ENCODE measurements around the gene ZNF582.

The ZNF582 gene

DNA sequence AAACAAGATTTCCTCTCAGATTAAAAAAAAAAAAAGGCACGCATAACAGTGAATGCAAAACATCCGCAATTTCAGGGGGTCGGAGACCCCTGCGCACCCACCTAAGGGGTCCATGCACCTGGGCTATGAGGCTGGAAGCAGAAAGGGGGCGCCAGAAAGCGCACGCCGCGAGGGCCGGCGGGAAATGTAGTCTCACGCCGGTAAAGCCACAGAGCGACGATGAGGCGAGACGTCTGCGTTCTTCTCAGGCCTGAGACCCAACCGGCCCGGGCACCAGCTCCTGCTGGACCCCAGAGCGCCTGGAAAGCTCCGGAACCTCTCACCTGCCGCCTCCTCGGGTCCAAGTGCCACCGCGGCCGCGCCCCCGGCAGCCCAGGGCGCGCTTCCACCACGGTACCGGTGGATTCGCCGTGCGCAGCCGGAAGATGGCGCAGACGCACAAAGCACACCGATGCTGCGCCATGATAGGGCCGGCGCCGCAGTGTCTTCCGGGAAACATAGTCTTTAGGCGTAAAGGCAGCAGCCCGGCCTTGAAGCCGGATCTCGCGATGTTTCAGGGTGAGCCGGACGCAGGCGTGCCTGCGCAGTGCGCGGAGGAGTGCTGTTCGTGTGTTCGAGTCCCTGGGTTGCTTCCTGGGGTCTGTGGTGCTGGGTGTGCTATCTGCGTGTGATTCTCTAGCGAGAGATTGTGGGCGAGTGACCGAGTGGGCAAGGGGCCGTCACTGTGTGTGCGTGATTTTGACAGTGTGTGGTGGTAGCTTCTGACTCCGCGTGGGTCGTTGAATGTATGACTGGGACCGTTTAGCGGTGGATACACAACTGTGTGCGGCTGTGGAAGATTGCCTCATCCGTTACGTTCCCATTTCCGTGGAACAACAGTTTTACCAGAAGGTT lies at the start of gene ZNF582:
ZNF582 (minus strand) TSS at position 416 of the 894 bp plus-strand sequence. CDS start 1,782 bp downstream, outside the sequence.
- DNase-seq, result peak; percentile 89 to 99 (median 94)
- intact Hi-C loops (cut with DNase I), result loop anchor here (1.0 to 10.0 kb wide), 6 partner anchors 10 to 201 kb away; partner anchors contain the start of genes ZFP28, ZNF667, ZNF71 and ZSCAN5A

DNA sequence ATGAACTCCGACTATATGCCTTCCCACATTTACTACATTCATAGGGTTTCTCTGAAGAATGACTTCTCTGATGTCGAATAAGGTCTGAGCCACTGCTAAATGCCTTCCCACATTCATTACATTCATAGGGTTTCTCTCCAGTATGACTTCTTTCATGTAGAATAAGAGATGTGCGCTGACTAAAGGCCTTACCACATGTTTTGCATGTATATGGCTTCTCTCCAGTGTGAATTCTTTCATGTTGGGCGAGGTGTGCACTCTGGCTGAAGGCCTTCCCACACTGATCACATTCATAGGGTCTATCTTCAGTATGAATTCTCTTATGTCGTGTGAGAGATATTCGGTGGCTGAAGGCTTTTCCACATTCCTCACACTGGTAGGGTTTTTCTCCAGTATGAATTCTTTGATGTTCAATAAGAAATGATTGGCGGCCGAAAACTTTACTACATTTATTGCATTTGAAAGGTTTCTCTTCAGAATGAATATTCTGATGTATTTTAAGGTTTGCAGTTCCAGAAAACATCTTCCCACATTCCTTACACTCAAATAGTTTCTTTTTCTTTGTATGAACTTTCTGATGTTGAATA lies 48.0 kb upstream of the ZNF582 start:
- DNase-seq, result no peak
- intact Hi-C loops (cut with DNase I), result no loop called here

DNA sequence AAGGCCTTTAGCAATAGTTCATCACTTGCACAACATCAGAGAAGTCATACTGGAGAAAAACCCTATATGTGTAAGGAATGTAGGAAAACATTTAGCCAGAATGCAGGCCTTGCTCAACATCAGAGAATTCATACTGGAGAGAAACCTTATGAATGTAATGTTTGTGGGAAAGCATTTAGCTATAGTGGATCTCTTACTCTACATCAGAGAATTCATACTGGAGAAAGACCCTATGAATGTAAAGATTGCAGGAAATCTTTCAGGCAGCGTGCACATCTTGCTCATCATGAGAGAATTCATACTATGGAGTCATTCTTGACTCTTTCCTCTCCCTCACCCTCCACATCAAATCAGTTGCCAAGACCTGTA lies 30.6 kb upstream of the ZNF582 start:
- intact Hi-C loops (cut with DNase I), result no loop called here
- DNase-seq, result no peak

DNA sequence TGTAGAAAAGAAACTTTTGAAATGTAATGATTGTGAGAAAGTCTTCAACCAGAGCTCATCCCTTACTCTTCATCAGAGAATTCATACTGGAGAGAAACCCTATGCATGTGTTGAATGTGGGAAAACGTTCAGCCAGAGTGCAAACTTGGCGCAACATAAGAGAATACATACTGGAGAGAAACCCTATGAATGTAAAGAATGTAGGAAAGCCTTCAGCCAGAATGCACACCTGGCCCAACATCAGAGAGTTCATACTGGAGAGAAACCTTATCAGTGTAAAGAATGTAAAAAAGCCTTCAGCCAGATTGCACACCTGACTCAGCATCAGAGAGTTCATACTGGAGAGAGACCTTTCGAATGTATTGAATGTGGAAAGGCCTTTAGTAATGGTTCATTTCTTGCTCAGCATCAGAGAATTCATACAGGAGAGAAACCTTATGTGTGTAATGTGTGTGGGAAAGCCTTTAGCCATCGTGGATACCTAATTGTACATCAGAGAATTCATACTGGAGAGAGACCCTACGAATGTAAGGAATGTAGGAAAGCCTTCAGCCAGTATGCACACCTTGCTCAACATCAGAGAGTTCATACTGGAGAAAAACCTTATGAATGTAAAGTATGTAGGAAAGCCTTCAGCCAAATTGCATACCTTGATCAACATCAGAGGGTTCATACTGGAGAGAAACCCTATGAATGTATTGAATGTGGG lies 30.1 kb upstream of the ZNF582 start:
- DNase-seq, result no peak
- intact Hi-C loops (cut with DNase I), result no loop called here

DNA sequence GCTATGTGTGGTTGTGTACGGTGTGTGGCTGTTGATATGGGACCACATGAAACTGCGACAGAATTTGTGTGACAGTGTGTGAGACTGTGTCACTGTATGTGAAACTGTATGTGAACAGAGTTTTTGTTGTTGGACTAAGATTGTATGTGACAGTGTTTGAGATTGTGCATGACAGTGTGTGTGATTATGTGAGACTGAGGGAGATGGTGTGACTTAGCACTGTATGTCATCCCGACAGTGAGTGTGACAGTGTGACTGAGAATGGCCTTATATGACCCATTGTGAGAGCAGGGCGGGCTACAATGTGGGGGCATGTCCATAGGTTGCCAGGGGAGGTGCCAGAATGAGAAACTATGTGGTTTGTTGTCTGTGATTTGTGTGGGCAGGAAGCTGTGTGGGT lies 11.7 kb upstream of the ZNF582 start:
- intact Hi-C loops (cut with DNase I), result no loop called here

DNA sequence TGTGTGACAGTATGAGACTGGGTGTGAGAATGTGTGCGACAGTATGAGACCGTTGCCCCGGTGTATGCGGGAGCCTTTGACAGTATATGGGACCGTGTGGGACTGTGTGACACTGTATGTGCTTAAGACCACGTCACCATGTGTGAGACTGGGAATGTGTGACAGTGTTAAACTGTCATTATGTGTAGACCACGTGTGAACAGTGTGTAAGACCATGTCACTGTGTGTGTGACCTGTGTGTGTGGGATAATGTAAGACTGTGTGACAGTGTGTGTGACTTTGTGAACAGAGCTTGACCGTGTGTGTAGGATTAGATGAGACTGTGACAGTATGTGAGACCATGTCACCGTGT lies 11.3 kb upstream of the ZNF582 start:
- DNase-seq, result no peak
- intact Hi-C loops (cut with DNase I), result no loop called here

More for the DNA sequence above, 11.7 kb upstream of the ZNF582 start:
- no peak for DNase-seq

DNA sequence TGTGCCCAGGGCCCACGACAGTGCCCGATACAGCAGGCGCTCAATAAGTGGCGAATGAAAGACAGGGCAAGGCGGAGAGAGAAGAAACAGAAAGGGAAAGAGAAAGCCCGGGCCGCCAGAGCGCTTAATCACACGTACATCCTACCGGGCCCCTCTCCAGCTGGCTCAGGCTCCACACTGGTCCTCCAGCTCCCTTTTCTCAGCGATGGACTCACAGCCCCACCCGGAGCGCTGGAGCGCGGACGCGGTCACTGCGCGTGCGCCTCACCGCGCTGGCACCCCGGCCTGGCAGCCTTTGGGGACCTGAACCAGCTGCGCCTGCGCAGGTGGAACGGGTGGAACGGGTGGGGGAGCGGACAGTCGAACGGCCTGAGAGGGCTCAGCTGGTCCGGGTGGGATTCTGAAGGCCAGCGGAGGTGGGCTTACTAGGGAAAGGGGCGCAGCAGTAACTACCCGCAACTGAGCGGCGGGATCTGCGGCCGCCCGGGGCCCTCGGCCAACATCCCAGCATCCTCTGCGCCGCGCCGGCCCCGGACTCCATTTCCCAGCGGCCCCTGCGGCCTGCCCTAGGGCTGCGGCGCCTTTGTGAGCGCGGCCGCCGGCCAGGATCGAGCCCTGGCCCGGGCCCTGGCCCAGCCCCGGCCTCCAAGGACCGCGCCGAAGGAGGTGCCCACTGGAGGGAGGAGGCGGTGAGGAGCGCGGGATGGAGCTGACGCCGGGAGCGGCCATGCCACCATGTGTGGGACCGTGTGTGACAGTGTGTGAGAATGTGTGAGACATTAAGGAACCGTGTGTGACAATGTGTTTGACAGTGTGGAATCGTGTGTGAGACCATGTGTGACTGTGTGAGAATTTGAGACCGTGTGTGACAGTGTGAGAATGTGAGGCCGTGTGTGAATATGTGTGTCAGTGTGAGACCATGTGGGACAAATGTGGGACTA lies 10.7 kb upstream of the ZNF582 start, which contains the start of gene ZNF583:
ZNF583 (plus strand) TSS at position 569 of the 941 bp plus-strand sequence. CDS start 2,783 bp downstream, outside the sequence.
- intact Hi-C loops (cut with DNase I), result loop anchor here (1.0 kb wide), 1 partner anchor 11 kb away; the partner anchor contains the start of gene ZNF582
- DNase-seq, result peak; percentile 91 to 99 (median 94)

DNA sequence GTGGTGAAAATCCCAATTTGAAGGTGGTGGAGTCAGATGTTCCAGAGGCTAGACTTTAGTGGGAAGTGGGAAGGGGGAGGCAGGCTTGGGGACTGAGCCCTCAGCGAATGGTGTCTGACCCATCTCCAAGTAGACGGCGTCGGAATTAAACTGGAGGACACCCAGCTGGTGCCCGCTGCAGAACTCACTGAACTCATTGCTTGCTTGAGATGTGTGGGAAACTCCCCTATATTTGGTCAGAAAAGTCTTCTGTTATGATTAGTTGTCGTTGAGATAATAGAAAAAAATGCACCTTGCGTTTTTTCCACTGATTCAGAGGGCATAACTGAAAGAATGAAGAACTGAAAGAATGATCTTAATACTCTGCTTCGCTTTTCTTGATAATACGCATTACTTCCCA lies 9.9 kb upstream of the ZNF582 start:
- DNase-seq, result no peak
- intact Hi-C loops (cut with DNase I), result loop anchor here (1.0 kb wide), 1 partner anchor 10 kb away; the partner anchor contains the start of gene ZNF582

DNA sequence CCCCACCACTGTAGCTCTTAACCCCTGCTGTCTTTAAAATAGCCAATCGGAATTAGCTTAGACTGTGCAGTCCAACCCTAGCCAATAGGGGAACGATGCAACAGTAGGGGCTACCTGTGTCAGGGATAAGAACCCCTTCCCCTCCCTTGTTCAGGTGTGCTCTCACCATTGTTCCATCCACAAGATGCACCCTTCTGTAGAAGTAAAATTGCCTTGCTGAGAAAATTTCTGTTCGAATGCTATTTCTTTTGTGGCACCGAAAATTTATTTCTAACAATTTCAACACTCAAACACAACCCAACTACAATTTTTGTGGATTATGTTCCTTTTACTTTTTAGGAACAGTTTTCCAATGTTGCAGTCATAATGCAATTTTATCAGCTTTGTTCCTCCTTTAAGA lies 7.2 kb upstream of the ZNF582 start:
- intact Hi-C loops (cut with DNase I), result no loop called here
- DNase-seq, result no peak

DNA sequence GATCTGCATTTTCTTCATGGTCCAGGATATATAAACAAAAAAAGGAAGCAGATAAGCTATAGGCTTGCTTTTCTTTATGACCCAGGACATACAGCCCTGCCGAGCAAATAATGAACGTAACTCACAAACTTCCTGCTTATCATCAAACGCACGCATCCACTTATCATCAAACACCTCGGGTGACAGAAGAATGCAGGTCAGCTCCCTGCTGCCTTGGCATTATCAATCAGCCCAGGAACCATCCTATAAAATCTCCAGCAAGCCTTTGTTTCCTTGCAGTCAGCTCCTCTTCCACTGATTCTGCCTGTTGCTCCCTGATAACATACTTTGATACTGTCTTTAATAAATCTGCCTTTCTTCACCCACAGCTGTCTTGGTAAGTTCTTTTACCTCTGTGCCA lies 5.5 kb upstream of the ZNF582 start:
- DNase-seq, result no peak
- intact Hi-C loops (cut with DNase I), result loop anchor here (10.0 kb wide), 4 partner anchors 84 to 196 kb away; partner anchors contain the start of genes ZFP28, ZNF71 and ZSCAN5A

DNA sequence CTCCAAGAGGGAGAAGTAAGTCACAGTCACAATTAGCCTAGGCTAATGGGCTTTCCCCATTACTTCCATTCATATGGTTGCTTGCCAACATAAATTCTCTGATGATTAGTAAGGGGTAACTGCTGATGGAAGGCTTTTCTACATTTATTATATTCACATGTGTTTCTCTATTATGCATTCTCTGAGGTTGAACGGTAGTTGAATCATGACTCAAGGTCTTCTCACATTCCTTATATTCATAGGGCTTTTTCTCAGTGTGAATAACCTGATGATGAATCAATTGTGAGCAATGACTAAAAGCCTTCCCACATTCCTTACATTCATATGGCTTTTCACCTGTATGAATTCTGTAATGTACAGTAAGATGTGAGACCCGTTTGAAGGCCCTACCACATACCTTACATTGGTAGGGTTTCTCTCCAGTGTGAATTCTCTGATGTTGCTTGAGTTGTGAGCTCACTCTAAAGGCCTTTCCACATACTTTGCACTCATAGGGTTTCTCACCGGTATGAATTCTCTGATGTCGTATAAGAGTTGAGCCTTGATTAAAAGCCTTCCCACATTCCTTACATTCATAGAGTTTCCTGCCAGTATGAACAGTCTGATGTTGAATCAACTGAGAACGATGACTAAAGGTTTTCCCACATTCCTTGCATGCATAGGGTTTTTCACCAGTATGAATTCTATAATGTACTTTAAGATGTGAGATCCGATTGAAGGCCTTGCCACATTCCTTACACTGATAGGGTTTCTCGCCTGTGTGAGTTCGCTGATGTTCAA lies 9.3 kb downstream of the ZNF582 start:
- intact Hi-C loops (cut with DNase I), result no loop called here
- no peak for DNase-seq

DNA sequence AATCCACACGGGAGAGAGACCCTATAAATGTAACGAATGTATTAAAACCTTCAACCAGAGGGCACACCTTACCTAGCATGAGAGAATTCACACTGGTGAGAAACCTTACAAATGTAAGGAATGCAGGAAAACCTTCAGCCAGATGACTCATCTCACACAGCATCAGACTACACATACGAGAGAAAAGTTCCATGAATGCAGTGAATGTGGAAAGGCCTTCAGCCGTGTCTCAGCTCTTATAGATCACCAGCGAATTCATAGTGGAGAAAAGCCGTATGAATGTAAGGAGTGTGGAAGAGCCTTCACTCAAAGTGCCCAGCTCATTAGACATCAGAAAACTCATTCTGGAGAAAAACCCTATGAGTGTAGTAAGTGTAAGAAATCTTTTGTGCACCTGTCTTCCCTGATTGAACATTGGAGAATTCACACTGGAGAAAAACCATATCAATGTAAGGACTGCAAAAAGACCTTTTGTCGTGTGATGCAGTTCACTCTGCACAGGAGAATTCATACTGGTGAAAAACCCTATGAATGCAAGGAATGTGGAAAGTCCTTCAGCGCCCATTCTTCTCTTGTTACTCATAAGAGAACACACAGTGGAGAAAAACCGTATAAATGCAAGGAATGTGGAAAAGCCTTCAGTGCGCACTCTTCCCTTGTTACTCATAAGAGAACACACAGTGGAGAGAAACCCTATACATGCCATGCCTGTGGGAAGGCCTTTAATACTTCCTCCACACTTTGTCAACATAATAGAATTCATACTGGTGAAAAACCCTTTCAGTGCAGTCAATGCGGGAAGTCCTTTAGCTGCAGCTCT lies 16.0 kb downstream of the ZNF582 start:
- intact Hi-C loops (cut with DNase I), result no loop called here
- DNase-seq, result no peak

DNA sequence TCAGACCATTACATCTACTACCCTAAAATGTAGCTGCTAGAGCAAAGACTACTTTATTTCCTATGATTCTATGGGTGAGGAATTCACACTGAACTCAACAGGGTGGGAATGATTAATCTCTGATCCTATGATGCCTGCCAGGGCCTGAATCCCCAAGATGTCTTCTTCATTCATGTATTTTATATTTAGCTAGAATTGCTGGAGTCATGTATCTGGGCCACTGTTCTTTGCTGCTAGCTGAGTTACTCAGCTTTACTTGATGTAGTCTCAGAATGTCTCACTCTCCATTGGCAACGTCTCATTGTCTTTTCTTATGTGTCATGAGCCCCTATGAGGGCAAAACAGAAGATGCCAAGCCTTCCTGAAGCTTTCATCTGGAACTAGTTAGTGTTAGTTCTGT lies 21.1 kb downstream of the ZNF582 start:
- DNase-seq, result no peak

DNA sequence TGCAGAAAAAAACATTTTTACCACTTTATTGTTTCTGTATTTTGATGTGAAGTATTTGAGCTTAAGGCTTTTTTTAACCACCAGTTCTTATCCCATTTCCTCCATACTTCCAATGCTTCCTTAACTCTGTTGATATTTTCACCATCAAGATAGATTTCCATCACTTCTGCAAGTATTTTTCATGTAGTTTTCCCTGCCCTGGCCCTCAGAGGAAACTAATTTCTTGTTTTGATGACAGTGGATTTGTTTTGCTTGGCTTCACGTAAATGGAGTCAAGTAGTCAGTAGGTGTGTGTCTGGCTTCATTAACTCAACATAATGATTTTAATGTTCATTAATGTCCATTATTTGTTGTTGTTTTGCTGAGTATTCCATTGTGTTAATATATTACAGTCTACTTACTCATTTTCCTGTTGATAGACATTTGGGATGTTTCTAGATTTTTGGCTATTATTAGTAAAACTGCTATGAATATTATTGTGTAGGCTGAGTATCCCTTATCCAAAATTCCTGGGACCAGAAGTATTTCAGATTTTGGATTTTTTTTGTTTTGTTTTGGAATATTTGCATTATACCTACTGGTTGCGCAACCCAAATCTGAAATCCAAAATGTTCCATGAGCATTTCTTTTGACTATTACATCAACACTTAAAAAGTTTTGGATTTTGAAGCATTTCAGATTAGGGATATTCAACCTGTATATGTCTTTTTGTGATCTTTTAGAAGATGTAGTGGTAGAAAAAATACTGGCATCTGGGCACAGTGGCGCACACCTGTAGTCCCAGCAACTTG lies 23.3 kb downstream of the ZNF582 start:
- intact Hi-C loops (cut with DNase I), result no loop called here
- no peak for DNase-seq

More for the DNA sequence above, 21.1 kb downstream of the ZNF582 start:
- intact Hi-C loops (cut with DNase I), result no loop called here

DNA sequence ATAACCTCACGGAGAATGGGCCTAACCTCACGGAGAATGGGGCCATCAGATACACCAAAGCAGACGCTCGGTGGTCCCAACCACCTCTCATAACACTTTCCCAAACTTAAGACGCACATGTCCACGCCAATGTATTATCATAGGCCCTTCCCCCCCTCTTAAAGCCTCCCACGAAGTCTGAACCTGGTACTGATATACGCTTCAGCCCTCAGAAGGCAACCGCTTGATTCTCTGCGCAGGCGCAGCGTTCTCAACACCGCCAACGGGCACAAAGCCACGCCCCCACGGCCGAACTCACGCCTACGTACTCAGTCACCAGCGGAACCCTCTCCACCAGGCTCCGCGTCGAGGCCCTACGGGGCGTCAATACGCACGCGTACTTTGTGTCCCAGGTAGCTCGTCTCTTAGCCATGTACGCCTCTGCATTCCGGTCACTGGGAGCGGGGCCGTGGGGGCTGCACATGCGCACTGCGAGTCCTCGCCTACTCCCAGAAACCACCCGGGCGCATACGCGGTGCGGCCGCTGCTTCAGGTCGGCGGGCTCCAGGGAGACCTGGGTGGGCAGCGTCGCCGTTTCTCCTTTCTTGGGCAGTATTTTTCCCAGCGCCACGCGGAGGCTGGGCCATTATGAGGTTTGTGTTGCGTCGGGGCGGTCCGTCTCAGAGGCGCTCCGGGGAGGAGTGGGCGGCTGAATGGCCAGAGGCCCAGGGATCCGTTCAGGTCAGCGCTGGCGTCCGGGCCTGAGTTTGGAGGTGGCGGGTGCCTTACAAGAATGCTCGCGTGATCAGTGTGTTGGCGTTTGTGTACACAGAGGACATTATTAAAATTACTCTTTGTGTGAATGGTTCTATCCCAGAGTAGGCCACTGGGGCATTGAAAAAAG lies 25.3 kb downstream of the ZNF582 start:
- peak; percentile 69 to 97 (median 84) for DNase-seq
- intact Hi-C loops (cut with DNase I), result no loop called here

DNA sequence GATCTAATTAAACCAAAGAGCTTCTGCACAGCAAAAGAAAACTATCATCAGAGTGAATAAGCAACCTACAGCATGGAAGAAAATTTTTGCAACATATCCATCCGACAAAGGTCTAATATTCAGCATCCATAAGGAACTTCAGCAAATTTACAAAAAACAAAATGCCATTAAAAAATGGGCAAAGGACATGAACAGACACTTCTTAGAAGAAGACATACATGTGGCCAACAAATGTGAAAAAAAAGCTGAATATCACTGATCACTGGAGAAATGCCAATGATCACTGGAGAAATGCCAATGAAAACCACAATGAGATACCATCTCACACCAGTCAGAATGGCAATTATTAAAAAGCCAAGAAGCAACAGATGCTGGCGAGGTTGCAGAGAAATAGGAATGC lies 32.5 kb downstream of the ZNF582 start:
- no peak for DNase-seq
- intact Hi-C loops (cut with DNase I), result no loop called here

All from posterior cingulate gyrus (tissue), 11 donors.